Measurements from ENCODE around the gene TCAF1.
"Not testable (repeated sequence)": the region's sequence is repeated elsewhere in the genome, so short reads cannot be mapped to it uniquely, and the experiment has no call there.

TCAF1 gene

GRCh38 chr7:143905509-143905908, 3.5 kb upstream of the TCAF1 start:
- DNase-seq (ENCODE audit: low read depth) = no peak

- DNase-seq (ENCODE audit: low read depth) = no peak
These were observed 440 bp upstream of the TCAF1 start for GRCh38 chr7:143902332-143902899.

GRCh38 chr7:143901332-143901667, 676 bp downstream of the TCAF1 start:
- DNase-seq (ENCODE audit: low read depth) = no peak

DNA sequence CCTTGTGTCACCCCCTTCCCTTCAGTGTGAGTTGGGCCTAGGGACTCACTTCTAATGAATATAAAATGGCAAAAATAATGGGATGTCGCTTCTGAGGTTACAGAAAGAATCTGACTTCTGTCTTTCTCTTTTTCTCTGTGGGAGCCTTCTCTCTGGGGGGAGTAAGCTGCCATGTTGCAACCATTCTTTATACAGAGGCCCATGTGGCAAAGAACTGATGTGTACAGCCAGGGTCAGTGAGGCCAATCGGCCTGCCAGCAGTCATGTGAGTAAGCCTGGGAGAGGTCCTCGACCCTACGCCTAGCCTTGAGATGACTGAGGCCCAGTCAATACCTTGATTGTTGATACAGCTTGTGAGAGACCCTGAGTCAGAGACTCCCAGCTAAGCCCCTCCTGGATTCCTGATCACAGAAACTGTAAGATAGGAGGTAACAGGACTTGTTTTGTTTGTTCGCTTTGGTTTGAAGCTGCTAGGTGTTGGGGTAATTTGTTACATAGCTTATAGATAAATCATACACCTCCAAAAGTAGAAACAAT, 1.7 kb downstream of the TCAF1 start:
- DNase-seq (ENCODE audit: low read depth) = no peak

DNA sequence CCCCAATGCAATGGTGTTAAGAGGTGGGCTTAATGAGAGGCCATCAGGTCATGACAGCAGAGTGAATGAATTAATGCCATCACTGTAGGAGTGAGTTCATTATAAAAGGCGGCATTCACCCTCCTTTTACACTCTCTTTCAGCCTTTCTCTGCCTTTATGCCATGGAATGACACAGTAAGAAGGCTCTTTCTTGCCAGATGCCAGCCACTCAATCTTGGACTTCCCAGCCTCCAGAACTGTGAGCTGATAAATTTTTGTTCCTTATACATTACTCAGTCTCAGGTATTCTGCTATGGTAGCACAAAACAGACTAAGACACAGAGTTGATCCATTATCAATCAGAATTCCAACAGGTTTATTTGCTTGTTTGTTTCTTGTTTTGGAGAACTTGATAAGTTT, 3.2 kb downstream of the TCAF1 start:
- DNase-seq (ENCODE audit: low read depth) = no peak

DNA sequence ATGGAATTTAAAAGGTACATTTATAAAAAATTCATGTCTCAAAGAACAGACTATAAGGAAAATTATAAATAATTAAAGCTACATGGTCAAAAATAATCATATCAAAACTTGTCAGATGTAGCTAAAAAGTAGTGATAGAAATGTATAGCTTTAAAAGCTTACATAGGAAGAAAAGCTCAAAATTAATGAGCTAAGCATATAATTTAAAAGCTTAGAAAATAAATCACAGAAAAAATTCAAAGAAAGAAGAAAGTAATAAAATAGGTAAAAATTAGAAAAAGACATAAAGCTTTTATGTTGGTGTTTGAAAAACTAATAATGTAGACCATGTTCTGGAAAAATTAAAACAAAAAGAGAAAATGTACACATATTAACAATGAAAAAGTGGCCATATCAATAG, 5.3 kb downstream of the TCAF1 start:
- DNase-seq (ENCODE audit: low read depth) = no peak

DNA sequence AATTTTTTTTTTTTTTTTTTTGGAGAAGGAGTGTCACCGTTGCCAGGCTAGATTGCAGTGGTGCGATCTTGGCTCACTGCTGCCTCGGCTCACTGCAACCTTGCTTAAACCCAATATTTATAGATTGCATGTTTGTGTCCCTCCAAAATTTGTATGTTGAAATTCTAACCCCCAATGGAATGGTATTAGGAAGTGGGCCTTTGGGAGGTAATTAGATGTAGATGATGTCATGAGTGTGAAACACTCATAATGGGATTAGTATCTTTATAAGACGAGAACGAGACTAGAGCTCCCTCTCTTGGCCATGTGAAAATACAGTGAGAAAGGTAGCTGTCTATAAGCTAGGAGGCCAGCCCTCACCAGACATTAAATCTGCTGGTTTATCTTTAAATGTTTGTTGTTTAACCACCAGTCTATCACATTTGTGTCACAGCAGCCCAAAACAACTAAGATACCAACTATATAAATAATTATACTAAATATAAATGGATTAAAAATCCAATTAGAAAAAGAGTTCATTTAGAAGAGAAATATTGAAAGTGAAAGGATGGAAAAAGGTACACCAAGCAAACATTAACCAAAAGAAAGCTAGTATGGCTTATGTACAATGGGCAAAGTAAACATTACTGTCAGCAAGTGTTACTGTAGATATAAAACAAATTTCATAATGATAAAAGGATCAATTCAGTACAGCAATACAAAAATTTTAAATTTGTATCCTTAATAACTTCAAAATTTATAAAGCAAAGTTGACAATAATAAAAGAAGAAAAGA, 9.3 kb downstream of the TCAF1 start:
- no peak for DNase-seq (ENCODE audit: low read depth)

DNA sequence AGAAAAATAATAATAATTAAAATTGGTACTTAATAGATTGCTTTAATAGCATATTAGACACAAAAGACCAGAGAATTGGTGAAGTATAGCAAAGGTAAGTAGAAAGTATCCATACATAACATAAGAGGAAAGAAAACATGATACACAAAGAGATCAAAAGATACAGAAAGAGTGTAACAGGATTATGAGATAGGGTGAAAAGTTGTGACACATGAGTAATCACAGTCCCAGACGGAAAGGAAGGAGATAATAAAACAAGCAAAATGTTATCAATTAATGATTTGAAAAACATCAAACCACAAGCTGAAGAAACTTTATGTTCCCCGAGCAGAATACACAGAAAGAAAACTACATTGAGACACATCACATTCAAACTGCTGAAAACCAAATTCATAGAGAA, 10.5 kb downstream of the TCAF1 start:
- DNase-seq (ENCODE audit: low read depth) = no peak

DNA sequence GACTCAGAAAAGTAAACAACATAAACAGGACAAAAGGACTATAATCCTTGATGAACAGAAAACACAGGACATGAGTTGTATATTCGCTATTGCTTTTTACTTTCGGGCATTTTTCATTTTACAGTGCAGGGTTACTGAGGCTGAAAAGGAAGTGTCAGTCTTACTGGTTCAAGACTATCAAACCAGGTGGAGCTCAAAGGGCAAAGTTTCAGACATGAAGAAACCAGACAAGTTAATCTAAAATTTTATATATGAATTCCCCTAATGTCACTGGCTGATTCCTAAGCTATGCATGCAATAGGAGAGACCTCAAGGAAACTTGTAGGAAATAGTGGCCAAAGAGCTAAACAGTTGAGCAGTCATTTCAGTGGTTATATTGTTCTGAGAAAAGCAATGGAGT, 11.4 kb downstream of the TCAF1 start:
- no peak for DNase-seq (ENCODE audit: low read depth)

DNA sequence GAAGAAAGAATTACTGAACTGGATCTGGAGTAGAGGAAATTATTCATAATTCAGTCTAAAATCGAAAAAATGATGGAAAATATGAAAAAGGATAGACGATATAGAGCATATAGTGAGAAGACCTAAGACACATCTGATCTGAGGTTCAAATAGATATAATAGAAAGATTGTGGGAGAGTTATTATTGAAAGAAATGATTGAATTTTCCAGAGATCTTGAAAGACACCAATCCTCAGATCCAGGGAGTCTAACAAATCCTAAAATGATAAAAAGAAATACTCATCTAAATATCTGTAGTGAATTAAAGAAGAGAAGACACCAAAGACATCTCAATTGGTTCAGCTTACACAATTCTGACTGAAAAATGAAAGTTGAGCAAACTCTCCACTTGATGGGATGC, 12.9 kb downstream of the TCAF1 start:
- no peak for DNase-seq (ENCODE audit: low read depth)

DNA sequence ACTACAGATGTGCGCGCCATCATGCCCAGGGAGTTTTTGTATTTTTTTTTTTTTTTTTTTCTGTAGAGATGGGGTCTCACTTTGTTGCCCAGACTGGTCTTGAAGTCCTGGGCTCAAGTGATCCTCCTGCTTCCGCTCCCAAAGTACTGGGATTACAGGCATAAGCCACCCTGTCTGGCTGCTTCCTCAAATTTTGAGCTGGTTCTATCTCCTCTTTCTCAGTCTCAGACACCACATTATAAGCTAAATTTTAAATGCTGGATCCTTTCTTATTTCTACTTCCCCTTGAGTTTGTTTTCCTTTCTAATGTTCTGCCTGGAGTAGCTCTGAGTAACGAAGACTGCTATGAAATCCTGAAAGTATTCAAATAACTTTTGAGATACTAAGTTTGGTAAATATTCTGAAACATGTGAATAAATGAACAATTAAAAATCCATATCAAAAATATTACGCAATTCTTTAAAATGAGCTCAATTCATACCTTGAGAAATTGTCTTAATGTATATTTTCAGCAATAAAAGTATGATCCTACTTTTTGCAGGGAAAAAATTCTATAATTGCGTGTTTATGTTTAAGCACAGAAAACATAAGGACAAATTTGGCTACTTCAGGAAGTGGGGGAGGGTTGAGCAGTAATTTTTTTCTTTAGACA, 15.0 kb downstream of the TCAF1 start:
- DNase-seq (ENCODE audit: low read depth) = no peak

- DNase-seq (ENCODE audit: low read depth) = no peak
These were observed 16.0 kb downstream of the TCAF1 start for GRCh38 chr7:143885951-143886350.

- DNase-seq (ENCODE audit: low read depth) = no peak
These were observed 16.9 kb downstream of the TCAF1 start for GRCh38 chr7:143884969-143885559.

- DNase-seq (ENCODE audit: low read depth) = no peak
These were observed 17.6 kb downstream of the TCAF1 start for GRCh38 chr7:143884241-143884968.

DNA sequence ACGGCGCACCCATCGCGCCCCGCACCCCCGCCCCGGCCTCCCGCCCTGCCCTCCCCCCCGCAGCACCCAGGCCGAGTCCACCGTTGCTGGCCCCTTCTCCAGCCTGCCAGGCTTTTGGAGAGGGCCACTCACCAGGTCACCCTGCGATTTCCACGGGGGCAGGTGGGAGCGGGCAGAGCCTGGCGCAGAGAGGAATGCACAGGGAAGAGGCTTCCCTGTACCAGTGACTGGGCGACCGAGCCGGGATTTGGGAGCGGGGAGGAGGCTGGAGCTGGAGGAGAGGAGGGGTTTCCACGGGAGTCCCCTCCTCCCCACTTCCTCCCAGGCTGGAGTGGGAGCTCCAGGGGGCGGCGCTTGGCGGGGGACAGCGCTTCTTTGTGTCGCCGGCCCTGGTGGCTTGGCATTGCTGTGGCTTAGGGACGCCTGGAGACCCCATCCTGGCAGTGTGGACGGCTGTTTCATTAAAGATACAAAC, 19.3 kb downstream of the TCAF1 start:
- DNase-seq (ENCODE audit: low read depth) = no peak

GRCh38 chr7:143882020-143882603, 19.9 kb downstream of the TCAF1 start:
- no peak for DNase-seq (ENCODE audit: low read depth)

DNA sequence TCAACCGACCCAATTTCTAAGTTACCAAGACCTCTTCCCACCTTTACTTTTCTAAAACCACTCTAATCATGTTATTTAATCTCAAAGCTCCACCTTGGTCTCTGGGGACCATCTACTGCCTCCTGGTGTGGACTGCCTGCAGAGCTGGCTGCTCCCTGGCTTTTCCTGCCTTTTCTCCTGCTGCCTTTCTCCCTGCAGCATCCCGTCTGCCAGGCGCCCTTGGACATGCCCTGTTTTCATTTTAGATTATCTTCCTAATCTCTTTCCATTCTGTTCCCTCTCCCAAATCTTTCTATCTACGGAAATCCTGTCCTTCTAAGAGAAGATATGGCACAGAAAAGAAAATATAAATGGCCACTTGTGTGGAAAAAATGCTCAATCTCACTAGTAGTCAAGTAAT, 23.1 kb downstream of the TCAF1 start:
- DNase-seq (ENCODE audit: low read depth) = no peak

DNA sequence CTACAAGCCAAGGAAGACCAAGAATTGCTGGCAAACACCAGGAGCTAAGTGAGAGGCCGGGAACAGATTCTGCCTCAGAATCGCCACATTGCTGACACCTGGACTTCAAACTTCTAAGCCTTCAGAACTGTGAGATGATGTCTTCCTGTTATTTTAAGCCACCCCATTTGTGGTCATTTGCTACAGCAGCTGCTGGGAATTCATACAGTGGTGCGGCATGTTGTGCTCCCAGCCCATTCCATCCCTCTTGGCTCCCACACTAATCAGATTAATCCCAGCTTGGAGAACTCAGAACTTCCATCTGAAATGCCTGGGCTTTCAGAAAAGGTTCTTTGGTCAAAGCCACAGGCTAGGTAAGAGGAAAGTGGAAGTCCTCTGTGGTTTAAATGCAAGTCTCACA, 24.9 kb downstream of the TCAF1 start:
- no peak for DNase-seq (ENCODE audit: low read depth)

DNA sequence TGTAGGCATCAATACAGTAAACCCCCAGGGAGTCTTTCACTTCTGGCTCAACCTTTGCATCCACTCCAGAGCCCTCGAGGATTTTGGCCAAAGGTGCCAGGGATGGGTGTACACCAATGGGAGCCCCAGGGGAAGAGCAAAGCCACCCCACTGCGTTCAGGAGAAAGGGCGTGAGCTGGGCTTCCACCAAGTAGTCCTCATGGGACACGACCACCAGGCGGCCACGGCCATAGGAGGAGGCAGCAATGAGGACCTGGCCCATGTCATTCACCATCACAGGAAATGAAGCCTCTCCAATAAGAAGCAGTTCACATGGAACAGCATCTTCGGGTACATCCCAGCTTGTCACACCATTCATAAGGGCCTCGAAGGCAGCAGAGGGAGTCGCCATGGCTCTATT, 25.8 kb downstream of the TCAF1 start:
- no peak for DNase-seq (ENCODE audit: low read depth)

DNA sequence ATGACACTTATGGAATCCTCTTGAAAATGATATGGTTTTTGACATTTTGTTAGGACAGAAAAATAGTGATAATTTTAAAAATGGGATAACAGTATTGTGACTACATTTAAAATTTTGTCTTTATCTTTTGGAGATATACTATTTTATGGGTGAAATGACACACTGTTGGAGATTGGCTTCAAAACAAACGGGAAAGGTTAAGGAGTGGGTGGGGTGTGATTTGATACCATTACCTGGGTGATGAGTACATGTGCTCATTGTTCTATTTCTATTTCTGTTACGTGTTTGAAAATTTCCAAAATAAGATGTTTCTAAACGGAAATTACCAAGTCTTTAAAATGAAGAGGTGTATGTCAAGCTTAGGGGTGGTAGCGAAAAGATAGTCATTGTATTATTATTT, 28.7 kb downstream of the TCAF1 start:
- not testable (repeated sequence) for DNase-seq (ENCODE audit: low read depth)

GRCh38 chr7:143871534-143871933, 30.4 kb downstream of the TCAF1 start:
- DNase-seq (ENCODE audit: low read depth) = not testable (repeated sequence)

DNA sequence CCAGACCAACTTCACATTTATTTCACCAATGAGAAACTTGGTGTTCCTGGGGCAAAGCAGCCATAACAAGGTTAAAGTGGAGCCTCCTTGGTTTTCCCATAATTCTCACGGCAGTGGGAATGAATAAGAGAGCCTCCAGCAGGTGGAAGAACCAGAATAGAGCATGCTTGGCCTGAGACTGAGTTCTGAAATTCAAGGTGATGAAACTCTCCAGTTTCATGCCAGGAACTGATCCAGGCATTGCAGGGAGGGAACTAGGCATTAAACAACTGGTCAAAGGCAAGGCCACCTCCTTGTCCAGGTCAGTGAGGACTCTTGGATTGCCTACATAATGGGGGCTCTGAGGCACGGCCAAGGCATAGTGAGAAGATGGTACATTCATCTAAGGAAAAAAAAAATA, 44.0 kb downstream of the TCAF1 start:
- DNase-seq (ENCODE audit: low read depth) = not testable (repeated sequence)

Data from activated T-helper 1 cell treated with Interleukin-2 at 50 U/mL for 16 hours (primary cell).